ENCODE data around the gene MAGEB17.
"Not testable (repeated sequence)": the region's sequence is repeated elsewhere in the genome, so short reads cannot be mapped to it uniquely, and the experiment has no call there.

MAGEB17 gene

DNA sequence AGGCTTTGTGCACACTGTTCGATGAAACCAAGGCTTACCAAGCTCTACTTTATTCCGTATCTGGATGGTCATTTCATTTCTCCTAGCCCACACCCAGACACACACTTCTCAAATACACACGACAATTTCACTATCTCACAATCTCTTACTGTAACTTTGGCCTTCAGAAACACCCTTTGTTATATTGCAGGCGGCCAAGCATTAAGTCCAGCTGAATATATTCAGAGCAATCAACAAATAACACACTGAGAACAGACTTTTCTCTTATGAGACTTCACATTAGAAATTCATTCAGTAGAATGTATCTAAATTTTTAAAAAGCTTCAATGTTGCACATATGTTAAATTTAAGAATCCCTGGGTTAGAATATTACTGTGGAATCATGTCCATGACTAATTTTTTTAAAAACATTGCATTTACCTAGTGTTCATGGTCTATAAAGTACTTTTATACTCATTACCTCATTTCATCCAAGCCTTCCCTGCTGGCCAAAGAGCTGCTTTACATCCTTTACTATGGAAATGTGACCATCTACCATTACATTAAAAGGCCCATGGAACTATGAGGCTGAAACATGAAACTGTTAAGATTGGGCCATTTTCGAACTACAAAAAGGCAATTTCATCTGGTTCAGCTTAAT lies 10.5 kb upstream of the MAGEB17 start:
- DNase-seq (ENCODE audit: low read depth), result no peak

DNA sequence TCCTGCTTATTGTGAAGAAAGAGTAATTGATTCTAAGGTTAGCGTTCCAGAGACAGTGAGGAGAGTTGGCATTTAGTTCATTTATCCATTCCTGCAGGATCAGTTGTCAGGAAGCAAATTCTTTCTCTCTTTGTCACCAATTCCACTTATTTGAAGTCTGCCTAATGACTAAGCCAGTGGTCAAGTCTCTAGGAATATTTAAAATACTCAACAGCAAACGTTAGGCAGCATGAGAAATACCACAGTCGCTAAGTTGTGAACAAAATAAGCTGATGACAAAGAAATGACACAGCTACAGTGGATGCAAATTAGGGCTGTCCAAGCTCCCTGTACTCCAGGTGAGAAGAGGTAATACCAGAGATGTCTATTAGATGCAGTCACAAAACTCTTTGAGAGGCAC lies 6.6 kb upstream of the MAGEB17 start:
- DNase-seq (ENCODE audit: low read depth), result no peak

DNA sequence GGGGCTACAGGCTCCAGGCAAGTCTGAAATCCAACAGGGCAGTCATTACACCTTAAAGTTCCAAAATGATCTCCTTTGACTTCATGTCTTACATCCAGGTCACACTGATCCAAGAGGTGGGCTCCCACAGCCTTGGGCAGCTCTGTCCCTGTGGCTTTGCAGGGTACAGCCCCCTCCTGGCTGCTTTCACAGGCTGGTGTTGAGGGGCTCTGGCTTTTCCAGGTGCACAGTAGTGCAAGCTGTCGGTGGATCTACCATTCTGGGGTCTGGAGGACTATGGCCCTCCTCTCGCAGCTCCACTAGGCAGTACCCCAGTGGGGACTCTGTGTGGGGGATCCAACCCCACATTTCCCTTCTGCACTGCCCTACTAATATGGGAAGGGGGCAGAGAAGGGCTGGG lies 6.1 kb upstream of the MAGEB17 start:
- DNase-seq (ENCODE audit: low read depth), result not testable (repeated sequence)

DNA sequence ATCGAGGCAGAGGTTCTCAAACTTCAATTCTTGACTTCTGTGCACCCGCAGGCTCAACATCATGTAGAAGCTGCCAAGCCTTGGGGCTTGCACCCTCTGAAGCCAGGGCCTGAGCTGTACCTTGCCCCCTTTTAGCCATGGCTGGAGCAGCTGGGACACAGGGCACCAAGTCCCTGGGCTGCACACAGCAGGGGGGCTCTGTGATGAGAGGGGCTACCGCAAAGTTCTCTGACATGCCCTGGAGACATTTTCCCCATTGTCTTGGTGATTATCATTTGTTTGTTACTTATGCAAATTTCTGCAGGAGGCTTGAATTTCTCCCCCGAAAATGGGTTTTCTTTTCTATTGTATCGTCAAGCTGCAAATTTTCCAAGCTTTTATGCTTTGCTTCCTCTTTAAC lies 4.9 kb upstream of the MAGEB17 start:
- DNase-seq (ENCODE audit: low read depth), result no peak

DNA sequence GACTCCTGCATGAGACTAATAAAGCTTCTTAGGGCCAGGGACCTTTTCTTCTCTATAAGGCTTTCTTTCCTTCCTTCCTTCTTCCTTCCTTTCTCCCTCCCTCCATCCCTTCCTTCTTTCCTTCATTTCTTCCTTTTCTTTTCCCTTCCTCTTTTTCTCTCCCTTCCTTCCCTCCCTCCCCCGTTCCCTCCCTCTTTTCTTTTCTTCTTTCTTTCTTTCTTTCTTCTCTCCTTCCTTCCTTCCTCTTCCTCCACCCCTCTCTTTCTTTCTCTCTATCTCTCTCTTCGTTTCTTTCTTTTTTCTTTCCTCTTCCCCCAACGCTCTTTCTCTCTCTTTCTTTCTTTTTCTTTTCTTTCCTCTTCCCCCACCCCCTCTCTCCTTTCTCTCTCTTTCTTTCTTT lies 2.5 kb upstream of the MAGEB17 start:
- DNase-seq (ENCODE audit: low read depth), result no peak

DNA sequence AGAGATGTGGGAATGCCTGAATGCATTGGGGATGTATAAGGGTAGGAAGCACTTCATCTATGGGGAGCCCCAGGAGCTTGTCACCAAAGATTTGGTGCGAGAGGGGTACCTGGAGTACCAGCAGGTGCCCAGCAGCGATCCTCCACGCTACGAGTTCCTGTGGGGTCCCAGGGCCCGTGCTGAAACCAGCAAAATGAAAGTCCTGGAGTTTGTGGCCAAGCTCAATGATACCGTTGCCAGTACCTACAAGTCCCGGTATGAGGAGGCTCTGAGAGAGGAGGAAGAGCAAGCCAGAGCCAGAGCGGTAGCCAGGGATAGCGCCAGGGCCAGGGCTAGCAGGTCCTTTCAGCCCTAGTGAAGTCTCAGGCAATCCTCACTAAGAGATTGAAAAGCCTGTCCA lies 3.8 kb downstream of the MAGEB17 start:
- no peak for DNase-seq (ENCODE audit: low read depth)

DNA sequence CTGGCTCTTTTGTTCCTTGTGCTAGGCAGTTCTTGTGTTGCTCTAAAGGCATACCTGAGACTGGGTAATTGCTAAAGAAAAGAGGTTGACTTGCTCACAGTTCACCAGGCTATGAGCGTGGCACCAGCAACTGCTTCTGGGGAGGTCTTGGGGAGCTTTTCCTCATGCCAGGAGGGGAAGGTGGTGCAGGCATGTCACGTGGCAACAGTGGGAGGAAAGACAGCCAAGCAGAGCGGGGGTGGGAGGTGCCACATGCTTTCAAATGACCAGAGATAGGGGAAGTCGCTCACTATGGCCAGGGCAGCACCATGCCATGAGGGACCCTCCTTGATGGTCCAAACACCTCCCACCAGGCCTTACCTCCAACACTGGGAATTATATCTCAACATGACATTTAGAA lies 4.7 kb downstream of the MAGEB17 start:
- DNase-seq (ENCODE audit: low read depth), result no peak

DNA sequence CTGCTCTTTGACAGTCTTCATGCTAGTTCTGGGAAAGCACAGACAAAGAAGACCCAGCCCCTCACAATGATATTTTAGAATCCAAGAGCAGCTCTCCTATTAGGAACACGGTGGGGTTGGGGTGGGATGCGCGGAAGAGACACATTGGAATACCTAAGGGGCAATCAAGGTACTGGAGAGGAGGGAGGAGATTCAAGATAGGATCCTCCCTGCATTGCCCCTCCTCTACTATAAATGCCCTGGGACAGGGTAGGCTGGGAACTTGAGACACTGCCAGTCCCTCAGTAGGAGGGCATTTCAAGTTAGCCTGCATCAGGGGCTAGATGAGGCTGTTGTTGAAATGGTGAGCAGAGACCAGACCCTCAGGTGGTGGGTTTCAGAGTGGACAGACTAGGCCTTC lies 5.1 kb downstream of the MAGEB17 start:
- no peak for DNase-seq (ENCODE audit: low read depth)

DNA sequence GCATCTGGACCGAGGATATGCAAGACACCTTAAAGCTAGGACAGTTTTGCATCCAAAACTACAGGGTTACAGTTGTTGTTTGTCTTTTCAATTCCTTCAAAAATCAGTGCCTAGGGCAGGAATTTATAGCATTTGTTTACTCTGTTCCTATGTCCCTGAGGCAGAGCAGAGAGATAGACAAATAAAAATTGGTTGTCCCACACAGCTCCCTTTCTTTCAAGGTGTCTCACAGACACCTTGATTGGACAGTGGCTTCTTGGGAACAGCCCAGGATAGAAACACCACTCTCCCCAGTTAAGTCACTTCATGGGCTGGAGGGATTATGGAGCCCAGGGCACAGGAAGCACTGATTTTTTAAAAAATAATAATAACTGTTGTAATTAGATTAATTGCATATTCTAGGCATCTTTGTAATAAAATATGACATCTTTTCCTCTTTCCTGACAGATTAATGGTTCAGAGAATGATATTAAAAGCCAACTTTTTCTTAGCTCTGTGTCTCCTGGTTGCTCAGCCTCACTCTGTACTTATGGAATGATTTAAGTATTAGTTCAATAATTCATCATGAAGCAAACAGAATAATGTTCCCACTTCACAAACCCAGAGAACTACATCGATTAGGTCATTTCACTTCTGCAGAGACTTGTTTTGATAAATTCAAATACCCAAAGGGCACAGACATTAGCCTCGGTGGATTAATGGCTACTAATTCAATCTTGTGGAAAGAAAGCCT lies 8.2 kb downstream of the MAGEB17 start:
- DNase-seq (ENCODE audit: low read depth), result no peak

DNA sequence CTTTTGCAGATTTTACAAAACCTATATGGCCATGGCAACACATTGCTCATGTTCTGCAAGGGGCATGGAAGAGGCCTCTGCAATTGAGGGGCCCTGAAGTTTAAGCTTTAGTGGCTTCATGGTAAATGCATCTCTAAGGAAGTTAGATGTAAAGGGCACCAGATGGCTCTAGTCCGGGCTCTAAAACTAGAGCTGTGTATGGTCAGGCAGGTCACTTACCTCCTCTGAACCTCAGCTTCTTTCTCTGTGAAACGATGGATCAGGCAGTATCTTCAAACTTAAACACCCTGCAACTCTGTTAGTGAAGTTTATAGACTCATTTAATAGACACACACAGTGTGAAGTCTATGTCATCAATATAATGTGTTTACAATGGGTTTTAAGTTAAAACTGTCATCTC lies 10.0 kb downstream of the MAGEB17 start:
- DNase-seq (ENCODE audit: low read depth), result no peak

DNA sequence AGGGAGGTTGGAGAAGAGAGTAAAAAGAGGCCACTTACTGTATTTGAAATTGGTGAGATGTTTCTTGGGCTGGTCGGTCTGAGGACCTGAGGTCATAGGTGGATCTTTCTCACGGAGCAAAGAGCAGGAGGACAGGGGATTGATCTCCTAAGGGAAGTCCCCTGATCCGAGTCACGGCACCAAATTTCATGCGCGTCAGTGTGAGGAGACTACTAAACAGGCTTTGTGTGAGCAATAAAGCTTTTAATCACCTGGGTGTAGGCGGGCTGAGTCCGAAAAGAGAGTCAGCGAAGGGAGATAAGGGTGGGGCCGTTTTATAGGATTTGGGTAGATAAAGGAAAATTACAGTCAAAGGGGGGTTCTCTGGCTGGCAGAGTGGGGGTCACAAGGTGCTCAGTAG lies 16.6 kb downstream of the MAGEB17 start:
- DNase-seq (ENCODE audit: low read depth), result not testable (repeated sequence)

DNA sequence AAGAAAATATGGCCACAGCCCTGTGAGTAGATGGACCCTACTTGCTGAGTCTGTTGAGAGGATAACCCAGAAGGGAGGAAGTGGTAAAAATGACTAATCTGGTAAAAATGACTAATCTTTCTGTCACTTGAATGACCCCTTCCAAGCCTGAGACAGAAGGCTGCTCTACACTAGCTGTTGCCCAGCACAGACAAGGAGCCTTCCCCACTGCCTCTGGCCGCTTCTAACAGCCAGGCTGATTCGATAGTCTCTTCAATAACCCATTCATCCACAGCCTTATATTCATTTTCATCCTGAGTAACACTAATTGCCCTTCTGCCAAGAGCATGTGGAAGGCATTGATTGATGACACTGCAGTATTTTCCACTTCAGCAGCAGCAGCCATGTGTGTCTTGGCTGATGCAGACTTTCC lies 18.4 kb downstream of the MAGEB17 start:
- no peak for DNase-seq (ENCODE audit: low read depth)

DNA sequence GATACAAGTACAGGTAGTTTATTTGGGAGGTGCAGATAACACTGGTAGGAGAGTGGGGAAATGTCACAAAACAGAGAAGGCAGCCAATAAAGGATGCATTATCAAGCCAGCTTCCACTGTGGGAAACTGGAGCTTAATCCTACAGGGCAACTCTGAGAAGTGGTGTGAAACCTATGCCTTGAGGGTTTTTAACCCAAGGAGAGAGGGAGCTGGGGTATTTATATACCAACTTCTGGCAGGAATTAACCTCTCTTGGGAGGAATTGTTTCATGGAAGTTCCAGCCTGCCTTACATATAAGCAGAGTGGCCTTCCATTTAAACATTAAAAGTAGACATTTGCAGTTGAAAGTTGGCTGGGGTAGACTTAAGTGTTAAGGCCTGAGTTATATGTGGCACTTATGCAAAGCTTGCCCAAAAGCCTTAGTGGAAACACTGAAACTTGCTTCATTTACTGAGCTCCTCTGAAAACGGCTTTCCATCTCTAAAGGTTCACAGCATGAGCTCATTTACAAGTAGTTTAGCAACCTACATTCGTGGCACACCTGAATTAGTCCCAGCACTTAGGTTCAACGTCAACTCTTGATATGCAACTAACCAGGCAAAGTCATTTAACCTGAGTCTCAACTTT lies 19.2 kb downstream of the MAGEB17 start:
- DNase-seq (ENCODE audit: low read depth), result no peak

DNA sequence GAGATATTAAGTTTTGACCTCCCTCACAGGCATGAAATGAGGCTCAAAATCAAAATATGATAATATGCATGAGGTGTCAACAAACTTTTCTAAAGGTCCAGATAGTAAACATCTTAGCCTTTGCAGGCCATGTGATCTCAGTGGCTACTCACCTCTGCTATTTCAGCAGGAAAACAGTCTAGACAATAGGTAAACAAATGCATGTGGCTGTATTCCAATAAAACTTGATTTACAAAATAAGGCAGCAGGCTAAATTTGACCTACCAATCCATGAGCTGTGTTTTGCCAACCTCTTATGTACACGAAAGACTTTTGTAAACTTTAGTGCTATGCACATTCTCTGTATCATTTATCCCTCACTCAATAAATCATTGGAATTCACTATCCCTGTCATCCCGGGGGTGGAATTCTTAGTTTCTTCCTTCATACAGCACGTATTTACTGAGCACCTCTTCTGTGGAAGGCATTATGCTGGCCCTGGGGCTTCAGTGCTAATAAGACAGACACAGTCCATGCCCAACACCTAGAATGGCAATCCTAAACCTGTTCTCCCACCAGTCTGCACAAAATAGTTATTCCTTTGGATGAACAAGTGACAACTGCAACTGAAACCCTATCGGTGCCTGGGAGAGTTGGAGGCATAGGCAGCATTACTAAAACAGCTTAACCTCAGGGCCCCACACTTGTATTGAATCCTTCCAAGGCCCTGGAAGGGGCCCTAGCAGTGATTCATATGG lies 19.9 kb downstream of the MAGEB17 start:
- no peak for DNase-seq (ENCODE audit: low read depth)

DNA sequence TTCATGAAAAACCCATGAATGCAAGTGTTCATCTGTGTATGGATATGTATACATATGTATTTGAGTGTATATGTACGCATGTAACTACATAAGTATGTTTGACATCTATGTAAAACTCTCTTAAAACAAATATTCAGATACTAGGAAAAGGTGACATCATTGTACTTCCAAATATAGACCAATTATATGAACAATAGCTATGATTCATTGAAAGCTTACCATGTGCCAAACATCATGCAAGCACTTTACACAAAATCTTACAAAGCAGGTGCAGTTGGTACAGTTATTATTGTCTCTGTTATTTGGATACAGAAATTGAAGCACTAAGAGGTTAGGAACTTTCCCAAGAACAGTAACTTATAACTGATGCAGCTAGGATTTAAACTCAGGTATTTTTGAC lies 21.4 kb downstream of the MAGEB17 start:
- DNase-seq (ENCODE audit: low read depth), result no peak

DNA sequence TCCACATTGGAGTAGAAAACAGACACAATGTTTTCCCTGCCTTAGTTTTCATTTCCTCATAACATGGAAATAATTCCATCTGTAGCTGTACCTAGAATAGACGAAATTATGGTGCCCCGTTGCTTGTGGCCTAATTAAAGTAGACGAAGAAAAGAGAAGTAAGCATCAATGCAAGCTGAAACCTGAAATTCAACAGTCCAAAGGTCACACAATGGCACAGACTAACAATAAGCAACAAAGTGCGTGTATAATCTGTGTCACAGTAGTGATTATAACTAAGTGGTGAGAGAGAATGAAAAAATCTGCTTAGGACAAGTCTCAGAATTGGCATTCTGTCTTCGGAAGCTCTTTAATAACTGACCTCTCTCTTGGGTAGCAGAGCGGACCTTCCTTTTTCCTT lies 24.3 kb downstream of the MAGEB17 start:
- DNase-seq (ENCODE audit: low read depth), result no peak

DNA sequence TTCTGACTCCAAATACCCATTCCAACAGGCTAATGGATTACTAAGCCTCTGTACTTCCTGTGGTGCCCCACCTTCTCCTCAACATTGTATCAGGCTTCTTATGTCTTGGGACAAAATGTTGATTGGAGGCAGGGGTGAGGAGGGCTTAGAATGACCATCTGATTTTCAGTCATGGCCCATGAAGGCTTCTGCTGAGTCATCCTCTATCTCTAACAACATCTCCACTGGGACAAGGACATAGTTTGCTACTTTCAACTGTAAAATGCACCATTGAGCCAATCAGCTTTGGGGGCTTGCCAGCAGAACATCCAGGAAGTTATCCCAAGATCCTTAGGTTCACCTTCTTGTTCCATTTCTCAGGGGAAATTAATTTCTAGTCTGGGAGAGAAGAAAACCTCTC lies 29.5 kb downstream of the MAGEB17 start:
- DNase-seq (ENCODE audit: low read depth), result no peak

DNA sequence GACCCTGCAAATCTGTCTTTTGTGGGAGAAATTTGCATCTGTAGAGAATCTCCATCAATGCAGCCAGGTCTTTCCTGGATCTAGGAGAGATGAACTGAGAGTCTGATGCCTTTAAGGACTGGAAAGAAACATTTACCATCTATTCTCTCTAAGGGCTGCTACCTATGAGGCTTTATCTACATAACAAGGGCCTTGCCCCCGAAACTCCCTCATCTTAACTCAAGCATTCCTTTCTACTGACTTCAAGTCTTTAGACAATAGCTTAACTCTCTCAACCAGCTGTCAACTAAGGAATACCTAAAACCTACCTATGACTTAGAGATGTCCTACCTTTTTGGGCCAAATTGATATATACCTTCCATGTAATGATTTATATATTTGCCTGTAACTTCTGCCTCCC lies 32.1 kb downstream of the MAGEB17 start:
- DNase-seq (ENCODE audit: low read depth), result no peak

DNA sequence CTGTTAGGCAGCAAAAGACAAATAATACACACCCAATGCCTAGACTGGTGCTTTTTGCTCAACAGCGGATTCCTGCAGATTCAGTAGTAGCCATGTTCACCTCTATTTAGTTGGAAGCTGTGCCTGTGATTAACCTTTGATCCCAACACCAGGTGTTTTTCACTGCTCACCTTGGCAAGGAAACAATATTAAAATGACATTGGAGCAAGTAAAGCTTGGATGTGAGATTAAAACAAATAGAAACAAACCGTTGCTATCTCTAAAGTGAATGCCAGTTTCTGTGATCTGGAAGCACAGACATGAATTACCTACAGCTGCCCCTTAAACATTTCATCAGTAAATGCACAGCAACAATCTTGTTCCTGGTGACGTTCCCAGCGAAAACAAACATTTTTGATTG lies 35.7 kb downstream of the MAGEB17 start:
- DNase-seq (ENCODE audit: low read depth), result no peak

DNA sequence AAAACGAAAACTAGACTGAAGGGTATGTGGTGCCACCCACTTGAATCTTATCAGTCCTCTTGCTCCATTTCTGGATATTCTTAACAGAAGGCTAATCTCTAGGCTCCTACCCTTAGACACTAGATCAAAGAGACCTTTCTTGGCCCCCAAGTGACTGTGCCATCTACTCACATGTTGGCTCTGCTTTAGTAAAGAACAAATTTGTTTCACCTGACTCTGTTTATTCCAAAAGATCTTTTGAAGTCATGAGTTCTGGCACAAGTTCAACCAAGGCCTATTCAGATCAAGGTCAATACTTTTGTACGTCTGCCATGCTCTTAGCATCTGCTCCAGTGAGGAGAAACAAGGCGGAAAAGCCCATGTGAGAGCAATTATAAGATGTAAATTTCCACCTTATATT lies 37.3 kb downstream of the MAGEB17 start:
- no peak for DNase-seq (ENCODE audit: low read depth)

DNA sequence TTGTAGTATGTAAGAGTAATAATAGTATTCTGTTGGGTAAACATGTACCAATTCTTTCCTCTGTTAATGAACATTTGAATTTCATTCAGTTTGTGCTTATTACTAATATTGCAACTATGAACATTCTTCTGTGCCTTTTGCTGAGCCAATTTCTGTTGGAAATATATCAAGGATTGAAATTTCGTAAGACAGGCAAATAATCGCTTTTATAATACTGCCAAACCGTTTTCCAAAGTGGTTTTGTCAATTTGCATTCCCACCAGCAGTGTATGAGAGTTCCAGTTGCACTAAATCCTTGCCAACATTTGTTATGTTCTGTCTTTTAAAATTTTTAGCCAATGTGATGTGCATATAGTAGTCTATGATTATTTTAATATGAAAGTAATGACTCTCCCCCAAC lies 38.6 kb downstream of the MAGEB17 start:
- DNase-seq (ENCODE audit: low read depth), result no peak

DNA sequence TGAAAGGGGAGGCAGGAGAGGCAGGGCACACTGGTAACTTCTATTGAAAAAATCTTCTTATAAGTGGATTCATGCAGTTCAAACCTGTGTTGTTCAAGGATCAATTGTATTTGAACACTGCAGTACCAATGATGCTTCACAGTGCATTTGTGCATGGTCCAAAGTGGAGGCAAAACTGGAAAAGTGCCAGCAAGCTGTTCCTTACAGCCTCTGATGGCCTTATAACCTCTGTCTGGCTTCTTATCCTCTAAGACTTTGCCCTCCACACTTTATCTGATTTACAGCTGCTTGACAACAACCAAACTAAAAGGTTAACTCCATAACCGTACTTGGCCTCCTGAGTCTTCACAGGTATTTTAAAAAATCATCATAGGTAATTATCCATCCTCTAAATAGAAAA lies 40.4 kb downstream of the MAGEB17 start:
- DNase-seq (ENCODE audit: low read depth), result no peak

DNA sequence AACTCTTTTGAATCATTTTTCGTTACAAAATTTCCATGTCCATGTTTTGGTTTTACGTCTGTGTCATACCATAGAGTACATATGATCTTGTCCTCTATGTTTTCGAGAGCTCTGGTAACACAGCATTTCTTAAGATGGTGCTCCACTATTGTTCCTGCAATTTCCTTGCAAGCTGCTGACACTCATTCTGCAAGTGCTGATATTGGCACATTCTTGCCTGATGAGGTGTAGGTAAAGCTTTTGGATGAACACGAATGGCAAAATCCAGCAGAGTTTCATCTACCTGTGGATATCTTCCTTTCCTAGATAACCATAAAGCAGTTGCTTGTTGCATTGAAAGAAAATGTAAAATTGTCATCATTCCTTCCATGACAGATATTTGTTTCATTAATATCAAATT lies 41.3 kb downstream of the MAGEB17 start:
- no peak for DNase-seq (ENCODE audit: low read depth)
